NCI-H1417 treated with DMSO at 0.1 percent for 48 hours (cell line): ENCODE results near the gene SPEG.

Experiments
- DNase-seq: peaks from one replicate; lab custom pipeline; 2025; lab: John Stamatoyannopoulos, UW

SPEG gene

DNA sequence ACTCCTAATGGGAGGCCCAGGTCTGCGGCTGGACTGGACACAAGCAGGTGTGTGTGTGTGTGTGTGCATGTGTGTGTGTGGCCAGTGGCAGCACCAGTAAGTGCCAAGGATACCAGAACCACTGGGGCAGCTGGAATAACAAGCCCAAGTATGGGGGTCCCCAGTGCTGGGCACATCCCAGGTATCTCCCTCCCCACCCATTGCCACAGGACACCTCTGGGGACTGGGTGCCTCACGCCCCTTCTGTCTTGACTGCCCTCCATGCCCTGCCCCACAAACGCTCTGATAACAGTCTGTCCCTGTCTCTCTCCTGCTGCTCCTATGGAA, 9.0 kb downstream of the SPEG start:
- no peak for DNase-seq

DNA sequence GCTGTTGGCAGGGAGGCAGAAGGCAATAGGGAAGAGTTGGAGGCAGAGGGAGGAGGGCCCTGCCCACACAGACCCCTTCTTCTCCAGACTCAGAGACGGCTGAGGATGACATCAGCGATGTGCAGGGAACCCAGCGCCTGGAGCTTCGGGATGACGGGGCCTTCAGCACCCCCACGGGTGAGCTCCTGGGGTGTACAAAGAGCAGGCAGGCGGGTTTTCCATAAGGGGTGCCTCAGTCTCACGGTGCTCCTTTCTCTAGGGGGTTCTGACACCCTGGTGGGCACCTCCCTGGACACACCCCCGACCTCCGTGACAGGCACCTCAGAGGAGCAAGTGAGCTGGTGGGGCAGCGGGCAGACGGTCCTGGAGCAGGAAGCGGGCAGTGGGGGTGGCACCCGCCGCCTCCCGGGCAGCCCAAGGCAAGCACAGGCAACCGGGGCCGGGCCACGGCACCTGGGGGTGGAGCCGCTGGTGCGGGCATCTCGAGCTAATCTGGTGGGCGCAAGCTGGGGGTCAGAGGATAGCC, 10.0 kb downstream of the SPEG start:
- DNase-seq: no peak

DNA sequence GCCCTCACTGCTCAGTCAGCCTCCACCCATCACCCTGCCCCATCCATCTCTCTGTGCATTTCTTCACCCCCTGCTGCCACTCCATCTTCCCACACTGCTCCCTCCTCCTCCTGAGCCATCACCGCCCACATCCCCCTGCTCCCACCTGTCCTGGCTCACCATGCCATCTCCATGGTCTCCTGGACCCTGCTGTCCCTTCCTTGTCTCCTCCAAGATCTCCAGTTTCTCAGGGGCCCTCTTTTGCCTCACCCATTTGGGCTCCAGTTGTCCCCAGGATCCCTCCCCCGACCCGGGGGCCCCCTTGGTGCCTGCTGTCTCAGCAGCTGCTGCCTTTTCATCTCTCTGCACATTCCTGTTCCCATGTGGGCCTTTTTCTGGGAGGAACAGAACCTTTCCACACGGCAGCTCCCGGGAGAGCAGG, 10.6 kb downstream of the SPEG start:
- no peak for DNase-seq

DNA sequence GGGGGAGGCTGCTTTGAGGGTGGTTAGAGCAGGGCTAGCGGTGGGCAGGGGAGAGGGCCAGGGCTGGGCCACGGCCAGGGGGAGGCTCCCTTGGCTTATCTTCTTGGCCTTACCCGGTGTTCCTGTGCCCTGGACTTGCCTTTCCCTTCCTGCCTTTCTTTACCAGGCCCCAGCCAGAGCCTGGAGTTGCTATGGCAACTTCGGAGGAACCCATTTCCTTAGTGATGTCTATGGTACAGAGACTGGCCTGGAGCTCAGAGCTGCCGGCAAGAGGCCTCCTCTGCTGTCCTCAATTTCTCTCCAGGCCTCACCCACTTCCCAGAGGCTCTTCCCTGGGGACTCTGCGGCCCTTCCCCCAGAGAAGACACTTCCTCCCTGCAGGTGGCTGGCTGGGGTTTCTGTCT, 11.5 kb downstream of the SPEG start:
- DNase-seq: no peak

DNA sequence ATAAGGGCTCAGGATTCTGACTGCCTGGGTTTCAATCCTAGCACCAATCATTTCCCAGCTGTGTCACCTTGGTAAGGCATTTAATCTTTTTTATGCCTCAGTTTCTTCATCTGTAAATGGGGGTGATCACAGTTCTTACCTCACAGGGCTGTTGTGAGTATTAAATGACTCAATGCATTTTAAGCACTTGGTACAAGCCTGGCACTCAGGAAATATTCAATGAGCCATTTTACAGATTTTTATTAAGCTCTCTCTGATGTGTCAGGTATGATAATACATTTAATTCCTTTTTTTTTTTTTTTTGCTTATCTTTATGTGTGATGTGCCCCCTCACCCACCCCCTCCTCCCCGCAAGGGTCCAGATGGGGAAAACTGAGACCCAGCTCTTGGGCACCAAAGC, 12.0 kb downstream of the SPEG start:
- no peak for DNase-seq

DNA sequence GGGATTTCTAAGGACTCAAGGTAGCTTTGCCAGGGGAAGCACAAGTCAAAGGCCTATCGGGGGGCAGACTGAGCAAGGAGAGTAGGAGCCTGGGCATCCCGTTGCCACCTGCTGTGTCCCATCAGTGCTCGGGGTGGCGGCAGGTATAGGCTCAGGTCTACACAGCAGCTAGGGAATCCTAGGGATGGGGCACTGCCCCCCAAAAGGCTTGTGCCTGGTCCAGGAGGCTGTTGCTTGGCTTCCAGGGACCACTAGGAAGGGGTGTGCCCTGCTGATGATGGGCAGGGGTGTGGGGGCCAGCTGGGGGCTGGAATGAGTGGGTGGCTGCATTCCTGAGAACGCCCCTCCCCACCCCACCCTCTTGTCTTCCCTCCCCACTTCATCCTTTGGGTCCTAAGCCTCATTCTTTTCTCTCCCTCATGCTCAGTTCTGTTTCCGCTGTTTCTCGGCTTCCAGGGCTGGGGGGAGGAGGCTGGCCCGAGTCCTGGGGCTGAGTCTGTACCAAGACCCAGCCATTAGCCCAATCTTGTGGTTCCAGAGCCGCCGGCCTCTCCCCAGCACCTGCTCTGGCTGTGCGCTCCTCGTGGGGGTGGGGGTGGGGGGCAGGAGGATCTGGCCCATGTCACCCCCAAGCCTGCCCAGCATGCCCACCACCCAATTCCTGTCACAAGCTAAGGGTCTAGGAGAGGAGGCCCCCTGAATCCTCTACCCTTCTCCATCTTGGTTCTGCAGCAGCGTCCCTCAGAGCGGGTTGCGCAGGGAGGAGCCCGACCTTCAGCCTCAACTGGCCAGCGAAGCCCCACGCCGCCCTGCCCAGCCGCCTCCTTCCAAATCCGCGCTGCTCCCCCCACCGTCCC, 12.8 kb downstream of the SPEG start:
- DNase-seq: no peak

DNA sequence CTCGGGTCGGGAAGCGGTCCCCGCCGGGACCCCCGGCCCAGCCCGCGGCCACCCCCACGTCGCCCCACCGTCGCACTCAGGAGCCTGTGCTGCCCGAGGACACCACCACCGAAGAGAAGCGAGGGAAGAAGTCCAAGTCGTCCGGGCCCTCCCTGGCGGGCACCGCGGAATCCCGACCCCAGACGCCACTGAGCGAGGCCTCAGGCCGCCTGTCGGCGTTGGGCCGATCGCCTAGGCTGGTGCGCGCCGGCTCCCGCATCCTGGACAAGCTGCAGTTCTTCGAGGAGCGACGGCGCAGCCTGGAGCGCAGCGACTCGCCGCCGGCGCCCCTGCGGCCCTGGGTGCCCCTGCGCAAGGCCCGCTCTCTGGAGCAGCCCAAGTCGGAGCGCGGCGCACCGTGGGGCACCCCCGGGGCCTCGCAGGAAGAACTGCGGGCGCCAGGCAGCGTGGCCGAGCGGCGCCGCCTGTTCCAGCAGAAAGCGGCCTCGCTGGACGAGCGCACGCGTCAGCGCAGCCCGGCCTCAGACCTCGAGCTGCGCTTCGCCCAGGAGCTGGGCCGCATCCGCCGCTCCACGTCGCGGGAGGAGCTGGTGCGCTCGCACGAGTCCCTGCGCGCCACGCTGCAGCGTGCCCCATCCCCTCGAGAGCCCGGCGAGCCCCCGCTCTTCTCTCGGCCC, 13.6 kb downstream of the SPEG start:
- DNase-seq: no peak

DNA sequence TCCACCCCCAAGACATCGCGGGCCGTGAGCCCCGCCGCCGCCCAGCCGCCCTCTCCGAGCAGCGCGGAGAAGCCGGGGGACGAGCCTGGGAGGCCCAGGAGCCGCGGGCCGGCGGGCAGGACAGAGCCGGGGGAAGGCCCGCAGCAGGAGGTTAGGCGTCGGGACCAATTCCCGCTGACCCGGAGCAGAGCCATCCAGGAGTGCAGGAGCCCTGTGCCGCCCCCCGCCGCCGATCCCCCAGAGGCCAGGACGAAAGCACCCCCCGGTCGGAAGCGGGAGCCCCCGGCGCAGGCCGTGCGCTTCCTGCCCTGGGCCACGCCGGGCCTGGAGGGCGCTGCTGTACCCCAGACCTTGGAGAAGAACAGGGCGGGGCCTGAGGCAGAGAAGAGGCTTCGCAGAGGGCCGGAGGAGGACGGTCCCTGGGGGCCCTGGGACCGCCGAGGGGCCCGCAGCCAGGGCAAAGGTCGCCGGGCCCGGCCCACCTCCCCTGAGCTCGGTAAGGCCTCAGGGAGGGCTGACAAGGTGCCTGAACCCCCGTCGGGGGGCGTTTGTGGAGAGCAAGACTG, 14.2 kb downstream of the SPEG start:
- no peak for DNase-seq

DNA sequence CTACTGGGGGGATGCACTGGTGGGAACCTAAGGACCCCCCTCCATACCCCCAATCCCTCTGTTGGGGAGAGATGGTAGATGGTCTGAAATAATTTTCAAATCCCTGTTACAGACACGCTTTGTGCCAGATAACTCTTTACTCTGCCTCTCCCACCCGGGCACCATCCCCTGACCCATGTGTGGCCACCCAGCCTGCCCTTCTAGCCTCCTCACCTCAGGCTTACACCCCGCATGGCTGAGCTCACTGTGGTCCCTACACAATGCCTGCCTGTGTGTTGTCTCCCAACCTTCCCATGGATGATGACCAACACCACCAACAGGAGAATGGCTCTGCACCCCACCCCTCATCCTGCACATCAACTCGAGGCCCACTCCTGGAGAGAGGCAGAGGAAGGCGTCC, 15.0 kb downstream of the SPEG start:
- no peak for DNase-seq

DNA sequence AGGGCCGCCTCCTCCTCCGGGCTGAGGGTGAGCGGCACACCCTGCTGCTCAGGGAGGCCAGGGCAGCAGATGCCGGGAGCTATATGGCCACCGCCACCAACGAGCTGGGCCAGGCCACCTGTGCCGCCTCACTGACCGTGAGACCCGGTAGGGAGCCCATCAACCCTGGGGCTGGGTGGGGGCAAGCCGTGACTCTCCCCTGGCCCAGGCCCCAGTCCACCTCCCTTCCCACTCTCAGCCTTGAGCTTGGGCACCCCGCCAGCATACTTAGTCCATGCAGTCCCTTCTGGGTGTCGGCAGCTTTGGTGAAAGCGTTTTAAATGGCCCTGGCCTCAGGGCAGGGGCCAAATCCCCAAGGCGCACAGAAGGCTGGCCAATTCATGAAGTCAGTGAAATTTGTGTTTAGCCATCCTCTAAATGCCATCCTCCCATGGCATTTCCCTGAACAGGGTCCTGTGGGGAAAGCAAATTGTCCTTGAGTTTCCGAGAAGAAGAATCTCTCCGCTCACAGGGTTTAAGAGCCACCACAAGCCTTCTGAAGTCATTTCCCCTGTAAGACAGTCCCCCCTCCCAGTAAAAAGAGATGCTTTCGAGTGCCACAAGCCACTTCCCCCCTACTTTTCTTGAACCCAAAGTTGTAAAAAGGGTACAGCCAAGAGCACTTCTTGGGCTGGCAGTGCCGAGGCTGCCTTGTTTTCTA, 17.2 kb downstream of the SPEG start:
- DNase-seq: no peak

DNA sequence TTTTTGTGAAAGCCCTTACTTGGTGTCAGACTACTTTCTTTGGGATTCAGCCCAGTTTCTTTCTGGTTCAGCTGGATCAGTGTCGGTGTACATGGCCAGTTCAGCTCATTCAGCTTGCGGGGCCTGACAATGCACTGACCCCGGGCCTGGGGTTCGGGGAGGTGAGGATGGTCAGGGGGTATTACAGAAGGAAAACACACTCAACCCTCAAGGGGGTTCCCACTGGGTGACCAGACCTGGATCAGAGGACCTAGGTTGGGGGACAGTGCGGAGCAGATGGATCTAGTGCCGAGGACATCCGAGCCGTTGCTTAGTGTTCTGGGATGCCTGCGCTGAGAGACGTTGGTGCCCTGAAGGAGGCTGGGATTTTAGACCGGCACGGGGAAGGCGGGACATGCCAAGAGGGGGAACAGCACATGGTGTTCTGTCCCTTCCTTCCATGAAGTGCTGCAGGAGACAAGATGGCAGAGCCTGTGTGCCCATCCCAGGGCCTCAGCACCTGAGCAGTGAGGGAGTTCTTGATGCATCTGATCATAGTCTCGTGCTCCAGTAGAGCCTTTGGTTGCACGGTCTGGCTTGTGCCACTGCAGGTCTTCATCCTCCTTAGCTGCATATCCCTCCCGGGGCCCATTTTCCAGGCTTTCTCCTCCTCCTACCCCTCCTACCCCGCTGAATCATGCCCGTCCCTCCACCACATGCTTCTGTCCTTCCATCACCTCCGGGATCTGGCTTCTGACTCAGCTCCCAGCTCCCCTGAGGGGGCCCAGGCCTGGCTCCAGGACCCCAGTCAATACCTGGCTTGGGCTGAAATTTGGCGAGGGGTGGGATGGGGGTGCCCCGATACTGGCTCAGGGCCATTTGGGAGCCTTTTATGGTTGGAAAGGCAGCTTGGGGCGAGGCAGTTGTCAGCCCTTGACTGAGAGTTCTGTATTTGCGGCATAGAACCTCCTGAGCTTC, 18.0 kb downstream of the SPEG start:
- no peak for DNase-seq

DNA sequence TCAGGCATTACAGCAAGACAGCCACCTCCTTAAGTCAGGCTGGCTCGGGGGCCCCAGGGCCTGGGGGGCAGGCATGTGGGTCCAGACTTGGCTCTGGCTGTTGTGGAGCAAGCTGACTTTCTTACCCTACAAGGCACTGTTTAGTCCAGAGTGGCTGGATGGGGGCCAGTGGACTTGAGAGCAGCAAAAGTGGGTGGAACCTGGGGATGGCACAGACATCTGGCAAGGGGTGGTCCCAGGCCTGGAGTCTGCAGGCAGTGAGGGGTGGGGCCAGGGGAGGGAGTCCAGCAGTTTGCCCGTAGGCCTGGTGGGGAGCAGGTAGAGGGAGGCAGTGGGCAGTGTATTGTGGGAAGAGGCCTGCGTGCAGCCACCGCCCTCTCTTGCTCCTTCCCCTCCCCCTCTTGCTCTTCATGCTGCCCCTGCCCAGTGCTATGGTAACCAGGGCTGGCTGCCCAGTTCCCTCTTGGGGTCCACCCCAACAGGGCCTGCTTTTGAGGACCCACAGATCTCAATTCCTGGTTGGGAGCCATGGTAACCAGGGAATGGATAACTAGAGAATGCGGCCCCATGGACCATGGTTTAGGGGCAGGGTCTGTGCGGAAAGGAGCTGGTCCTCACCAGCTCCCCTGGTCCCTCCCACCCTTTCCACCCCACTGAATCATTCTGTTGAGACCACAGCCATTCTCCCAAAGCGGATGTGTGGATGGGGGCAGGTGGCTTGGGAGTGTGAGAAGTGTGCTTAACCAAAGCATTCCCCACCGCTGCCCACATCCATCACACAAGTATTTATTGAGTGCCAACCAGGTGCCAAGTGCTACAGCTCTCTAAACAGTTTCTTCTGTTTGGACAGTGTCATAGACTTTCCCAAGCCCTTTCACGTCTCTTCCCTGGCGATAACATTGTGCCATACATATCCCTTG, 19.3 kb downstream of the SPEG start:
- no peak for DNase-seq

DNA sequence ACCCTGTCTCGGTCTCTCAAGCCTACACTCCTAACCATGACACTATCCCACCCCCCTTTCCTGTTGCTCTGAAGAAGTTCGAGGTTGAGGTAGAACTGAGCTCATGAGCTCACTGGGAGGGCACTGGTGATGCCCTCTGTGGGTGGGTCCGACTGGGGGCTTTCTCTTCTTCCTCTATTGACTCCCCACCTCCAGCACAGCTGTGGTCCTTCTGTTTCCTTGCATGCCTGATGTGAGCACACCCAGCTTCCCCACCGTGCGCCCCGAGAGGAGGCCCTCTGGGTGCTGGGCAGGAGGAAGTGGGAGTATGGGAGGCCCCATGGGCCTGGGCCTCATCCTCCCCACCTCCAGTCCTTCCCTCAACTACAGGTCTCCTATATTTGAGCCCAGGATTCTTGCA, 20.9 kb downstream of the SPEG start:
- DNase-seq: no peak

DNA sequence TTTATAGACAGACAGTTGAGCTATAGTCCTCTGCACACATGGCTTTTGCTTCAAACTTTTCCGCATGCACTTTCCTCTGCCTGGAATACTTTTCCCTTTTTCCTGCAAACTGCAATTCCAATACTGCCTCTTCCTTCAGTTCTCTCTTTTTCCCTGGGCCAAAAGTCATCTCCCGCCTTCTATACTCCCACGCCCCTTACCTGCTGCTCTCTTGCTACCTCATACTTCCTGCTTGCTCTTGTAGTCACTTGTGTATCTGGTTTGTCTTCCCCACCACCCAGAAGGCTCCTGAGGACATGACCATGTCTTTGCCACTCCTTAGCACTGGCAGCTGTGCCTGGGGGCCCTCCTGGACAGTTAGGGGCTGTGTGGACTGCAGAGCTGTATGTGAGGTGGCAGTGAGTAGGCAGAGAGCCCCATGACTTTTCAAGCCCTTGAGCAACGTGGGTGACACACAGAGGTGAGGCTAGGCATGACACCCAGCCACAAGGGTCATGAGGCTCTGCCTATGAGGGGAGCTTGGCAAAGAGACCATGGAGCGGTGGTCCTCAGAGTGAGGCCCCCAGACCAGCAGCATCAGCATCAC, 23.2 kb downstream of the SPEG start:
- DNase-seq: no peak

DNA sequence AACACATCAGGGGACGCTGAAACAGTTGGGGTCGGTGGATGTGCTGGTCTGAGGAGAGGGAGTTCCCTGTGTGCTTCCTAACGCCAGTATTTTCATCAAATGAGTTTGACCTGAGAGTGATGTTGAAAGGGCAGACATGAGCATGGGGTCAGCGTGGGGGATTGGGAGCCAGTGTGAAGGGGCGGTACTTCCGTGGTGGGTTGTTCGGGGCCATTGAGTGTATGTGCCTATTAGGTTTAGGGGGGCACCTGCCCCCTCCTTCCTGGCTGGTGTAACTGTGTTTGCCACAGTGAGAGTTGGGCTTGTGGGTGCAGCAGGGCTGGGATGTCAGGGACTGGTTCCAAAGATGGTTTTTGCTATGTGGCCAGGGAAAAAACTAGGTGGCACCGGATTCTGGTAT, 24.4 kb downstream of the SPEG start:
- DNase-seq: no peak

DNA sequence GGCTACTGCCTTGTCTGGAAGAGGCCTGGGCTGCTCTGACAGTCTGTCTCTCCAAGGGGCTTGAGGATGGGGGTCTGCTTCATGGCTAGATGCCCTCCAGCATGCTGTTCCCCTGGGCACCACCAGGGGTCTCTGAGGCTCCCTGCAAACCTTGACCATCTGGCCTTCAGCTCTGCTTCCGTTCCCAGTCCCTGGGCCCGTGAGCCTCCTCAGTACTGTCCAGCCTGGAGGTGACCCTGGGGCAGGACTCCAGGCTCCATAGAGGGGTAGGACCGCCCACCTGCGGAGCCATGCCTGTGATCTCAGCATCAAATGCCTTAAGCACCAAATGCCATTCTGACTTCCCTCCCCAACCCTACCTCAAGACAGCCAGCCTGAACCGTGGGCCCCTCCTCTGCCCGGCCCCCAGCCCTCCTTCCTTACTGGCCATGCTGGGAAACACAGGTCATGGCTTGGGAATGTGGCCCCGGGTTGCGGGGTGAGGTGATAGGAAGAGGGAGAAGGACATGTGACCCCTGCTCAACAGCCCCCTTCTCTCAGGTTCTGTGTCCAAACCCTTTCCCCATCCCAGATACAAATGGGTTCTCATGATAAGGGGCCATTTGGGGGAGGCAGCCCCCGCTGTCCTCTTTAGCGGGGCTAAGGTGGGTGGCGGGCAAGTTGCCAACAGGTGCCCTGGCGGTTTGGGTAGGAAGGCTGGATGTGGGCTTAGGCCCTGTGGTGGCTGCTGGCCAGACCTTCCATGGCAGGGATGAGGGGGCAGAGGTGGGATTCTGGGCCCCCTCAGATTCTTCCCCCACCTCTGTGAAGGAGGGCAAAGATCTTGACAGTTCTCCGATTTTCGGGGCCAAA, 25.0 kb downstream of the SPEG start:
- DNase-seq: no peak

DNA sequence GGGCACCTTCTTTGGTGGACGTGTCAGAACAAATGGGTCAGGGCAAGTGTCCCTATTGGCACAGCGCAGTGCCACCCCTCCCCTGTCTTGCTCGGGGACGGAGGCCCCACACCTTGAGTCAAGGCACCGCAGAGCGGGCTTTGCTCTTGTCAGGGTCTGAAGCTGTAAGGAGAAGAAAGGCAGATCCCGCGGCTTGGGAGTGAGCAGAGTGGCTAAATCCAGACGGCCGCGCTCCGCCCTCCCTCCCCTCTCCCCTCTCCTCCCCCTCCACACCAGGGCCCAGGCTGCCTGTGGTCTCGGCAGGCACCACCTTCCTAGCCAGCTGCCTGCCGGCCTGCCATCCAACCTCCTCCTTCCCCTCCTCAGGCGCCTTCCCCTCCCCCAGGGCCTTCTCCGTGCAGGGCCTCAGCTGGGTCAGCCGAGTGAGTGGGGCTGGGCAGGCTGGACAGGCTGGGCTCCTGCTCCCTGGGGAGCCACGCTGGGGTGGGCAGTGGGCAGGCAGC, 25.8 kb downstream of the SPEG start:
- DNase-seq: no peak

DNA sequence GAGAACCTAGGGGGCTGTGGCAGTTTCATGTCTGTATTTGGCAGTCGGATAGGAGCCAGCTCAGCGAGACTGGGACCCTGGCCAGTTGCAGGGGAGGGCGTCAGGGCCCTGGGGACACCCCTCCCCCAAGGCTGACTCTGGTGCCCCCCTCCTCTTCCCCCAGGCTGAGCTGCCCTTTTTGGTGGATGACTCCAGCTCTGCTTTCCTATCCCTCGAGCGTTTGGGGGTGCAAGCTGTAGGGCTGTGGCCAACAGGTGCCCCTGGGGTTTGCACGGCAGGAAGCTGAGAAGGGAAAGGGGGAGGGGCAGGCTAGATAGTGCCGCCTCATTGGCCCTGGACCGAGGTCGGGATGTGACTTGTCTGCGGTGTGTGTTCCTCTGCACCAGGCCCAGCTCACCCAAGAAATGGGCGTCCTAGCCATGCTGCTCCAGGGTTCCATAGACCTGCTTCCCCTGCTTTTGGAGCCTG, 26.4 kb downstream of the SPEG start:
- no peak for DNase-seq

DNA sequence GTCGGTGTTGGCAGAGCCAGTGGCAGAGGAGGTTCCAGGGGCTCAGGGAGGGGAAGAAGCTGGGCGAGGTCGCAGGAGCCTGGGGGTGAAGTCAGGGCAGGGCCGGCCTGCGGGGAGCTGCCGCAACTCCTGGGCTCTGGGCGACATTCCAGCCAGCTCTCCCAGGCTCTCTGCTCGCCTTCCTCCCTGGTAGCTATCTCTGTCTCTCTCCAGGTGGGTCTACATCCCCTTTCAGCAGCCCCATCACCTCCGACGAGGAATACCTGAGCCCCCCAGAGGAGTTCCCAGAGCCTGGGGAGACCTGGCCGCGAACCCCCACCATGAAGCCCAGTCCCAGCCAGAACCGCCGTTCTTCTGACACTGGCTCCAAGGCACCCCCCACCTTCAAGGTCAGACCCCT, 27.0 kb downstream of the SPEG start:
- no peak for DNase-seq
